HG02759 (cell line): Measurements from ENCODE around the gene C16orf92.
"Not testable (repeated sequence)": the region's sequence is repeated elsewhere in the genome, so short reads cannot be mapped to it uniquely, and the experiment has no call there.

Experiments used
- ATAC-seq: cut with Tn5 transposase; IDR thresholded peaks from one replicate; pipeline ENCODE4 v1.9.1; 2021; ENCODE audit warnings: mild to moderate bottlenecking, moderate library complexity; ENCODE audit not compliant: unreplicated experiment

Gene C16orf92

GRCh38 chr16:30023586-30023985 lies 588 bp downstream of the C16orf92 start:
- ATAC-seq: no peak

- ATAC-seq: no peak
These were observed 1.5 kb downstream of the C16orf92 start for GRCh38 chr16:30024451-30024850.

DNA sequence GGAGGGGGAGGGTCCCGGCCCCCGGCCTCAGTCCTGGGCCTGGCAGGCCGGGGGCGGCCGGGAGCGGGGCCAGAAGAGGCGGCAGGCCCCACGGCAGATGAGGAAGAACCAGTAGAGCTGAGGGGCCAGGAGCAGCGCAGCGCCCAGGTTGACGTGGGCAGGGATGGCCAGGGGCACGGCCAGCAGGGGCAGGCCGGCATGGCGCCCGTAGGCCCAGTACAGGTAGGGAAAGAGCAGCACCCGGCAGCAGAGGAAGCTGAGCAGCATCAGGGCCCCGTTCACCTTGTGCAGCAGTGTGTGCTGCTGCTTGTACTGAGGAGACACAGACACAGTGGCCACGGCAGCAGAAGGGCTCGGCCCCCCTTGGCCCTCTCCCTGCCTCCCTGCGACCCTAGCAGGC lies 2.2 kb downstream of the C16orf92 start:
- ATAC-seq: no peak

DNA sequence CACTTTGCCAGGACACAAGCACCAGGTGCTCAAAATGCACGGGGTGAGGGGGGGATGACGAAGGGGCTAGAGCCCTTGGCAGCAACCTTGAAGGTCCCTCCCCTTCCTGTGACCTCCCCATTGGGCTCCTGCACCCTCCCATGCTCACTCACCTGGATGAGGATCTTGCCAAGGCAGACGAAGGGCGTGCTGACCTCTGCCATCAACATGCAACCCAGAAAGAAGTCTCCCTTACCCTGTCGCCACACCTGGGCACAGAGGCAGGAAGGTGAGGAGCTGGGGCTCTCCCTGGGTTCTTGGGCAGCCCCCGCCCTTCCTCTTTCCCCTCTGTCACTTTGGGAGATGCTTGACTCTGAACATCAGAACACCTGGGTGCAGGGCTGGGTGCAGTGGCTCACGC lies 2.6 kb downstream of the C16orf92 start:
- ATAC-seq: no peak

DNA sequence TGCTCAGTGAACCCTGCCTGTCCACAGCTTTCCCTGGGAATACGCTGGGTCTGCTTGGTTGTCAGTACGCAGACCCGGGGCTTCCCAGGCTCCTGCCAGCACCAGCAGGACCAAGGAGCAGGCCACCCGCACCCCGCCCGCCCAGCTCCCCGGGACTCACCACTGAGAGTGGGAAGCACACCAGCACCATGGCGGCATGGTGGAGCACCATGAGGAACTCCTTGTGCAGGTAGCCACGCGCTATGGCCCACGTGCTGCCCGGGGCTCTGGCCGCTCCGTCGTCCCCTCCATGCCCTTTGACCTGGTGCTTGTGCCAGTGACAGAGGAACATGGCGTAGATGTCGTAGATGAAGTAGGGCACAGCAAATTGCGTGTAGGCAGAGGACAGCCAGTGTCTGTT lies 3.5 kb downstream of the C16orf92 start:
- ATAC-seq: no peak

DNA sequence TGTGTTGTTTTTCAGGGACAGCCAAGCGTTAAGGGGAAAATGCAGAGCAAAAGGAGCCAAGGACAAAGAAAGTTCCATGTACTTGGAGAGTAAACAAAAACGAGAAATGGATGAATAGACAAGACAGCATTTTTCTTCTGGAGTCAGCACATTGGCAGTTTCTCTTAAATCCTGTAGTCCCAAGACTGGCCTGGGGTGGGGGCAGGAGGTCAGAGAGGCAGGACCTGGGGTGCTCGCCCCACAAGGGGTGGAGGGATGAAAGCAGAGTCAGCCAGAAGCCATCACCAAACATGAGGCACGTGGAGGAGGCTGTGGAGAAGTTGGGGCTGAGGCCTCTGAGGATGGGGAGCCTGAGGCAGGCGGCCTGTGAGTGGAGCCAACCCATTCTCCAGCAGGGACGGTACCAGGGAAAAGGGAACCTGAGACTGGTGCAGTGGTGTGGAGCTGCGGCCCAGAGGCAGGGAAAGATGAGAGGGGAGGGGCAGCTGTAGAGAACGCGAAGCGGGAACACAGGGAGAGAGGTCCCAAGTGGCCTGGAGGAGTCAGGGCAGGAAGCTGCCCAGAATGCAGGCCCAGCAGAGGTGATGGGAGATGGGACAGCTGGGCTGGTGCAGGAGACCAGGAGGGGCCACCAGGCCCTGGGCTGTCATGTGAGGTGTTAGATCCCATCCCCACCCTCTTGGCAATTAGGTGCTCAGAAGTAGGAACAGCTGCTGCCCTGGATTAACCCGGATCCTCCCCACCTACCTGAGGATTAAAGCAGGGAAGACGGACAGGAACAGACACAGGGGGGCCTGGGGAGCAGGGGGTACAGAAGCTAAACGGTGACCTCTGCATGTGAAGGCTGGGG lies 4.8 kb downstream of the C16orf92 start:
- no peak for ATAC-seq

GRCh38 chr16:30028438-30029076 lies 5.6 kb downstream of the C16orf92 start:
- ATAC-seq: no peak

GRCh38 chr16:30030011-30030685 lies 7.2 kb downstream of the C16orf92 start:
- no peak for ATAC-seq

DNA sequence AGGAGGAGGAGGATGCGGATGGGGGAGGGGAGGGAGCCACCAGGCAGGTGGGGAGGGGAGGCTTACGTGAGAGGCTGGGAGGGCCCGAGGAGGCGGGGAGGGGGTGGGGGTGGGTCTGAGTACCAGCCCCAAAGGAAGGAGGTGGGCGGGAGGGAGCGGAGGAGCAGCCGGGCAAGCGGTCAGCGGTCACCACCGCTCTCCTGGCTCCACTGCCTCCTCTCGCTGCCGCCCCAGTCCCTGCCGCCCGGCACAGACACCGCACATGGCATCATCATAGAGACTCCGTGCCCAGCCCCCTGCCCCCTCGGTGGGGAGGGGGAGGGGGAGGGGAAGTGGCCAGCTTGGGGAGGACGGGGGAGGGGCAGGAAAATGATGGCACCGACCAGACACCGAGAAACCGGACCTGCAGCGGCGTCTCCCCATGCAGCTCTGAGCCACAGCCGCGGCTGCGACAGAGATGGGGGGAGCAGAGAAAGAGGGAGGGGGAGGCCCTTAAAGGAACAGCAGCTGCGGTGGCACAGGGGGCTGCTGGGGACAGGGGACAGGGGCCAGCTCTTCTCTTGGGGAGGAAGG lies 7.9 kb downstream of the C16orf92 start, which contains the start of gene TLCD3B:
TSS of gene TLCD3B (minus strand) at position 431 of the 573 bp plus-strand sequence. CDS start 744 bp downstream, outside the sequence.
- ATAC-seq: no peak

DNA sequence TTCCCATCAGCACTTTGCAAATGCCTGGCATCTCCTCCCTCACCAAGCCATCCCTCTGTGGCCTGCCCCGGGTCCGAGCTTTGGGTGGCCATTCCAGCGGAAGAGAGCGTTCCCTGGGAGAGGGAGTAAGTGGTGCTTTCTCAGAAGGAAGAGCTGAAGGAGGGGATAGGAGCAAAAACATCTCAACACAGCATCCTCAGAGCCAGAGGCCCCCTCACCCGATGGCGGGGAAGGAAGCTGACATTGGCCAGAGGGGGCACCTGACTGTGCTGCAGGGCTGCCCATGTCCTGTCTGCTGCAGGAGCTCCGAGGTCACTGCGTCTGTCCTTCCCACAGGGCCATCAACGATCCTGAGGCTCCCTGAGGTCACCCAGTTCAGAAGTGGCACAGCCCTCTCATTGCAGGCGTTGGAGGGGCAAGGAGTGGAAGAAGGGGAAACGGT lies 8.5 kb downstream of the C16orf92 start:
- ATAC-seq: no peak

- no peak for ATAC-seq
These were observed 9.3 kb downstream of the C16orf92 start for GRCh38 chr16:30032083-30032819.

- ATAC-seq: no peak
These were observed 10.3 kb downstream of the C16orf92 start for GRCh38 chr16:30033270-30033669.

- ATAC-seq: no peak
These were observed 17.2 kb downstream of the C16orf92 start for GRCh38 chr16:30040221-30040620.

DNA sequence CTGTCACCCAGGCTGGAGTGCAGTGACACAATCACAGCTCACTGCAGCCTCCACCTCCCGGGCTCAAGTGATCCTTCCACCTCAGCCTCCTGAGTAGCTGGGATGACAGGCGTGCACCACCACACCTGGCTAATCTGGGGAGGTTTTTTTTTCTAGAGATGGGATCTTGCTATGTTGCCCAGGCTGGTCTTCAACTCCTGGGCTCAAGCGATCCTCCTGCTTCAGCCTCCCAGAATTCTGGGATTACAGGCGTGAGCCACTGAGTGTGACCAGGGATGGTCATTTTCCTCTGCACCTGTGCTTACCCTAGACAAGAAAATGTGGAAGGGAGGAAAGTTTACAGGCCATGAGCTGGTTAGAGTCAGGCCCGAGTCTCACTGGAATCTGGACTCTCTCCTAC lies 17.7 kb downstream of the C16orf92 start:
- ATAC-seq: not testable (repeated sequence)

DNA sequence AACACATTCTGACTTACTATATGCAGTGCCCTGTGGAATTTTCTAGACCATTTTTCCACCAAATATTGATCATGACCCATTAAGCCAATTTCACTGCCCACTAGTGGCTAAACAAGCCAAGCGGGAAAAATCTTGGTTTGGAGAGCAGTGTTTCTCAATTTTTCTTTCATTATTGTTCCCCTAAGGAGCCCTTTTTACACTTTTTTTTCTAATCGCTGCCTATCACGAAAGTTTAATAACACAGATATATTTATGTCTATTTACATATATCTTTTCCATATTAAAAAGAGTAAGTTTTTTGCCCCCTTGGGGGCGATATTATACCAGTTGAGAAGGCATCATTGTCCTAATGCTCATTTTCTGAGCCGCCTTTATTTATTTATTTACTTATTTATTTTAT lies 18.8 kb downstream of the C16orf92 start:
- no peak for ATAC-seq

DNA sequence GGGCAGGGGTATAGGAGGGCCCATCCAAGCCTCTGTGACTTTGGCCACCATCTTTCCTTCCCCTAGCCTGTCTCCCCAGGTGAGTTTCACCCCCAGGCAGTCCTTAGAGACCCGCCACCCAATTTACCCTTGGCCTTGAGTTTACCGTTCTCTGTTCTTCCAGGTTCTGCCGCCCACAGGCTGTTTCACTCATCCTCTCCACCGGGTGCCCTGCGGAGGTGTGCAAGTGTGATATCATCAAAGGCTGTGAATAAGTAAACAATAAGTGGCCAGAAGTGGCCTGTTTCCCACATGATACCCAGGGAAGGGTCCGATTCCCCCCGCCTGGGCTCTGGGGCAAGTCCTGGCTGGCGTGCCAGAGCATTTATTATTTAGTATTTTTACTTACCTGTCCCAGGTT lies 23.2 kb downstream of the C16orf92 start:
- no peak for ATAC-seq

GRCh38 chr16:30046588-30046987 lies 23.6 kb downstream of the C16orf92 start:
- ATAC-seq: no peak

GRCh38 chr16:30049871-30050270 lies 26.9 kb downstream of the C16orf92 start:
- no peak for ATAC-seq

DNA sequence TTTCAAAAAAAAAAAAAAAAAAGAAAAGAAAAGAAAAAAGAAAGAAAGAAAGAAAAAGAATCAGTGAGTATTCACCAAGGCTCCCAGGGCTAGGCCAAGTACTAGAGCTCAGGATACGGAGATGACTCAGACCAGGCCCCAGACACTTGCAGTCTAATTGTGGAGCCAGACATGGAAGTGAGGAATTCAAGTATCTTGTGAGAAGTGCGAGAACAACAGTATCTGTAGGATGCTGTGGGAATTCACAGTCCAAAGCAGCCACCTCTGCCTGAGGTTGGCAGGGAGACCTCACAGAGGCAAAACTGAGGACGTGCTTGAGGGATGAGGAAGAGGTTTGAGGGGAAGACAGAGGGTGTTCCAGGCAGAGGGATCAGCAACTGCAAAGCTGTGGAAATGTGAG lies 28.5 kb downstream of the C16orf92 start:
- ATAC-seq: no peak

GRCh38 chr16:30052671-30053372 lies 29.8 kb downstream of the C16orf92 start:
- peak; percentile 84 for ATAC-seq
